DOHH2 (cell line): ENCODE results near the gene KDM2A.

Experiments
- CTCF ChIP-seq: fragments of 200-600 bp; sonication (generic); IDR thresholded peaks from one replicate; pipeline ENCODE4 v1.5.1; 2014; ENCODE audit warnings: antibody characterized with exemption, mild to moderate bottlenecking, low read depth, low read length; ENCODE audit not compliant: poor library complexity, severe bottlenecking
- EZH2phosphoT487 ChIP-seq: fragments of 200-600 bp; sonication (generic); IDR thresholded peaks from 2 replicates; pipeline ENCODE4 v1.6.1; 2017; ENCODE audit warnings: borderline replicate concordance, mild to moderate bottlenecking, antibody characterized with exemption, low read length, moderate library complexity, mixed read lengths

GRCh38 chr11:67167719-67168118 lies 48.7 kb downstream of the KDM2A start:
- no peak for TF ChIP-seq CTCF
- no peak for TF ChIP-seq EZH2phosphoT487
